Loucy (cell line): ENCODE results near the gene NLGN4X.

Source experiments
- EZH2phosphoT487 ChIP-seq: fragments of 200-600 bp; IDR thresholded peaks from 2 replicates; pipeline ENCODE4 v1.6.1; 2018; ENCODE audit warnings: antibody characterized with exemption, mild to moderate bottlenecking, moderate library complexity, borderline replicate concordance
- TF ChIP-seq, protein P1 (sequence below): fragments of 200-600 bp; sonication (generic); conservative IDR thresholded peaks from 2 replicates; pipeline ENCODE4 v1.5.1; 2014; ENCODE audit warnings: mild to moderate bottlenecking, antibody characterized with exemption, low read length

DNA sequence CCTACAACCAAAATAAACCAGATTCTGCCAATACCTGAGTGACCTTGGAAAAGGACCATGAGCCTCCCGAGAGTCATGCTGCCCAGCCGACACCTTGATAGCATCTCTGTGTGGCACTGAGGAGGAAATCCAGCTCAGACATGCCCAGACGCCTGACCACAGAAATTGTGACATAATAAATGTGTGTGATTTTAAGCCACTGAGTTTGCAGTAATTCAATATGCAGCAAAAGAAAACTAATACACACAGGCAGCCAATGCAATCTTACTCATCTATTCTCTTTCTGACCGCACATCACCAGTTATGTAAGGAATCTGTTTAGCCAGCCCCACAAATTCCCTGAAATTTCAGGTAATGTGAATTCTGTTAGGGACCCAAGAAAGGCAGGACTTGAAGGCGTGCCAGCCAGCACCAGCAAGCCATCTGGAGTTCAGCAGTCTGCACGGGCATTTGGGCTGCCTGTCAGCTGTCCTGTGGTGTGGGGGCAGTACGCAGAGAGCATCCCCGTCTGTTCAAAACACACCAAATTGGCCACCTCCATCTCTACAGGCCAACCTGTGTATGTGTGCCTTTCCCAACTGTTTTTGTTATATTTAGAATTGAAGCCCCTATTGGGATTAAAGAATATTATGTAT lies 176.4 kb downstream of the NLGN4X start:
- TF ChIP-seq, protein P1, sequence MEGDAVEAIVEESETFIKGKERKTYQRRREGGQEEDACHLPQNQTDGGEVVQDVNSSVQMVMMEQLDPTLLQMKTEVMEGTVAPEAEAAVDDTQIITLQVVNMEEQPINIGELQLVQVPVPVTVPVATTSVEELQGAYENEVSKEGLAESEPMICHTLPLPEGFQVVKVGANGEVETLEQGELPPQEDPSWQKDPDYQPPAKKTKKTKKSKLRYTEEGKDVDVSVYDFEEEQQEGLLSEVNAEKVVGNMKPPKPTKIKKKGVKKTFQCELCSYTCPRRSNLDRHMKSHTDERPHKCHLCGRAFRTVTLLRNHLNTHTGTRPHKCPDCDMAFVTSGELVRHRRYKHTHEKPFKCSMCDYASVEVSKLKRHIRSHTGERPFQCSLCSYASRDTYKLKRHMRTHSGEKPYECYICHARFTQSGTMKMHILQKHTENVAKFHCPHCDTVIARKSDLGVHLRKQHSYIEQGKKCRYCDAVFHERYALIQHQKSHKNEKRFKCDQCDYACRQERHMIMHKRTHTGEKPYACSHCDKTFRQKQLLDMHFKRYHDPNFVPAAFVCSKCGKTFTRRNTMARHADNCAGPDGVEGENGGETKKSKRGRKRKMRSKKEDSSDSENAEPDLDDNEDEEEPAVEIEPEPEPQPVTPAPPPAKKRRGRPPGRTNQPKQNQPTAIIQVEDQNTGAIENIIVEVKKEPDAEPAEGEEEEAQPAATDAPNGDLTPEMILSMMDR: no peak
- TF ChIP-seq EZH2phosphoT487: no peak
